ENCODE results near the gene DDX24. TPM values are rescaled to one million over a fixed set of nuclear protein-coding genes. Genes with fewer than 3 reads are reported as not detected.

DDX24 gene
- total and polyA plus RNA-seq, 9 of the 15 experiments (the other 6 are each of a cell fraction or from before 2014, with no cell fraction given): 82.4 to 175 (median 122) TPM

GRCh38 chr14:94052199-94052598, 28.8 kb downstream of the DDX24 start:
- Histone ChIP-seq H3K9ac (ENCODE audit: insufficient read depth in 1 of 2, low read depth in 2 of 2, low read length in 2 of 2) (no peak overlapping the region), H3K79me2 (ENCODE audit: control insufficient read depth, insufficient read depth, low read length) (no peaks in the 10 kb centered on the region), H3K36me3 (ENCODE audit: control insufficient read depth, insufficient read depth, low read length) (peaks cover 95% of the 10 kb centered on the region), H3K4me3 (no peak overlapping the region), H4K20me1 (replicated peaks; ENCODE audit: control insufficient read depth, insufficient read depth, low read length) (no peaks in the 10 kb centered on the region), H3K9me3 (replicated peaks; ENCODE audit: control insufficient read depth, insufficient read depth, low read depth, low read length) (no peaks in the 10 kb centered on the region), H3K4me1 (replicated peaks in 1 of 2; ENCODE audit: control insufficient read depth in 2 of 2, insufficient read depth in 2 of 2, low read length in 2 of 2) (no peaks in the 10 kb centered on the region), H2AFZ (ENCODE audit: low read depth, low read length) (no peak overlapping the region), H3K9me1 (ENCODE audit: control insufficient read depth, insufficient read depth, low read length) (no peaks in the 10 kb centered on the region), H3K27me3 (ENCODE audit: control insufficient read depth in 2 of 2, insufficient read depth in 2 of 2, low read length in 2 of 2) (no peaks in the 10 kb centered on the region), H3K4me2 (ENCODE audit: insufficient read depth, low read length) (no peak overlapping the region), H3K27ac (ENCODE audit: extremely low read depth, low read depth, low read length) (no peak overlapping the region)
- ChIA-PET POLR2A (interaction anchor here (0.8 kb wide), 1 partner anchor 29 kb away, joined by 3 read pairs; the partner anchor contains the start of genes DDX24 and IFI27L1), CTCF (ENCODE audit: low intra/inter-chr PET ratio) (interaction anchor here (1.7 kb wide), 1 partner anchor 84 kb away, joined by 14 read pairs; no protein-coding TSS in a partner anchor)
- in situ Hi-C loops (cut with MboI) (no loop called here), intact Hi-C loops (cut with micrococcal nuclease) (no loop called here)
- DNase-seq (ENCODE audit: extremely low read depth in 1 of 4, low spot score in 3 of 4) (no peak), ATAC-seq (no peak), FAIRE-seq (no peak)
- 83% methylated on average over 1 of the region's 1 CpG for WGBS (ENCODE audit: insufficient coverage, low coverage, missing lambda C conversion rate)
- TF ChIP-seq ZNF398 (CRISPR knock-in tag; IDR thresholded peaks at IDR 0.05) (no peak), NR2C2 (CRISPR knock-in tag; IDR thresholded peaks at IDR 0.05) (no peak), NR2C2 (tag; IDR thresholded peaks at IDR 0.05) (no peak), SMARCA5 (IDR thresholded peaks at IDR 0.05) (no peak), MITF (IDR thresholded peaks at IDR 0.05) (no peak), CBX3 (IDR thresholded peaks at IDR 0.05; ENCODE audit: borderline replicate concordance in 1 of 2, low read length in 2 of 2) (no peak), NEUROD1 (IDR thresholded peaks at IDR 0.05; ENCODE audit: borderline replicate concordance, low read depth, low read length, partially characterized antibody) (no peak), TBP (optimal IDR thresholded peaks at IDR 0.05; ENCODE audit: low read depth, low read length) (no peak), ZBTB34 (CRISPR knock-in tag; IDR thresholded peaks at IDR 0.05) (no peak), PRMT5 (CRISPR knock-in tag; IDR thresholded peaks at IDR 0.05) (no peak), SP1 (CRISPR knock-in tag; IDR thresholded peaks at IDR 0.05) (no peak), ZNF830 (CRISPR knock-in tag; IDR thresholded peaks at IDR 0.05) (no peak), HES1 (IDR thresholded peaks at IDR 0.05; ENCODE audit: low read depth) (no peak), RBFOX2 (IDR thresholded peaks at IDR 0.05; ENCODE audit: low read depth, low read length) (no peak), CBX8 (IDR thresholded peaks at IDR 0.05; ENCODE audit: borderline replicate concordance, extremely low read depth, low read depth, low read length, poor library complexity, severe bottlenecking) (no peak), SMAD4 (CRISPR knock-in tag; conservative IDR thresholded peaks at IDR 0.05) (no peak)
- BruUV-seq (replicated peaks): no TSS peak
